Measurements from ENCODE around the gene BRD2. TPM values are rescaled to one million over a fixed set of nuclear protein-coding genes. Genes with fewer than 3 reads are reported as not detected.

BRD2 gene
- total RNA-seq, 6 donors from 2014 or later: 144 to 388 (median 183) TPM

DNA sequence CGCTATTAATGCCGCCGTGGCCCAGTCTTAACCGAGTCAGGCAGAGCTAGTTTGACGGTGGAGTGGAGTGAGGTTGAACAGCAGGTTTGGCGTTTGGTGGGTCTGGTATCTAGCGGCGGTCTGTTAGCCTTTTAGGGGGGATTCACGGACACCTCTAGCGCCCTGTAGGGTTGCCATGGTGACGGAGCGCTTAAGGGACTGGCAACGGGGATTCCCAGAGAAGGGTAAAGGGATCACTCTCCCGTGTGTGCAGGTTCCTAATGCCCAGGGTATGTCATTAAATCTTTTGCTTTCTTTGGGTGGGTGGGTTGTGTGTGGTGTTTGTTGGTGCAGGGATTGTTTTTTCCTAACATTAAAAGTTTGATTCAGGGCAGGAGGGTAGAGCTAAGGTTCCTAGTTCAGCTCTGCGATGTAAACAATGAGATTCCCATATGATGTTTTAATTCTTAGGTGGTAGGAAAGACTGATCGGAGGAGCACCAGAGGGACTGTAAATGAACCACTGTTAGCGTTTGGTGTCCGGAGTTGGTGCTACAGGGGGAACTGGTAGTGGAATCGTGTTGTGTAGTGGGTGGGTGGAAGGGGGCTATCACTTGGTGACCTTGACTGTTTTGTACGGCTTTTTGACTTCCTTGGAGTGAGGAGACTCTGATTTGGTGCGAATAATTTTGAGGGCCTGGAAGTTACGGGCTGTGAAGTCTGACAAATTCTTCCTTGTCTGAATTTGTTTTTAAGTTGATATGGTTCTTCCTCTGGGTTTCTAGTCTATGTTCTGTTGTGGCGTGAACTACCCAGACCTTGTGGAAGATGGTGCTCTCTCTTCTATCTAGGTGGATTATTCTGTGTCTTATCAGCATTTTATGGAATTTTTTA, 5.0 kb downstream of the BRD2 start:
- peaks cover 26 to 42% (median 34%) of the 10 kb centered on the region in 4 donors for H3K4me1 ChIP-seq
- no peak for ATAC-seq (ENCODE audit: low FRiP score in 2 of 2)
- TF ChIP-seq POLR2AphosphoS5 (IDR thresholded peaks at IDR 0.05) (no peak), CTCF (IDR thresholded peaks at IDR 0.05) (no peak), EP300 (IDR thresholded peaks at IDR 0.05) (no peak), POLR2A (IDR thresholded peaks at IDR 0.05) (no peak)
- peak overlapping the region; percentile 53 to 93 (median 77) for H3K4me3 ChIP-seq
- DNase-seq: peak in 1 of 2 donors; percentile 66
- peaks cover 34 to 63% (median 47%) of the 10 kb centered on the region in 4 donors for H3K36me3 ChIP-seq
- 0% methylated on average over 13 to 23 of the region's 23 CpGs for WGBS, 2 donors
- H3K9me3 ChIP-seq: no peaks in the 10 kb centered on the region
- no peaks in the 10 kb centered on the region for H3K27me3 ChIP-seq
- H3K27ac ChIP-seq: peak overlapping the region; percentile 75 to 100 (median 92)

- Histone ChIP-seq H3K4me1 (peaks cover 26 to 42% (median 35%) of the 10 kb centered on the region in 4 donors), H3K27me3 (no peaks in the 10 kb centered on the region), H3K4me3 (peak overlapping the region; percentile 53 to 93 (median 77)), H3K9me3 (no peaks in the 10 kb centered on the region), H3K36me3 (peaks cover 38 to 69% (median 52%) of the 10 kb centered on the region in 4 donors), H3K27ac (peak overlapping the region in 3 of 4 donors; percentile 13 to 100 (median 98))
- 0 to 1% methylated on average over 4 of the region's 4 CpGs for WGBS, 2 donors
- no peak for DNase-seq
- no peak for TF ChIP-seq CTCF (IDR thresholded peaks at IDR 0.05)
- no peak for ATAC-seq (ENCODE audit: low FRiP score in 2 of 2)
Measured at GRCh38 chr6:32974016-32974333, 5.6 kb downstream of the BRD2 start.

GRCh38 chr6:32974541-32975308, 6.3 kb downstream of the BRD2 start:
- WGBS, 2 donors: 6 to 8% methylated on average over 13 to 14 of the region's 14 CpGs
- peaks cover 26 to 42% (median 35%) of the 10 kb centered on the region in 4 donors for H3K4me1 ChIP-seq
- no peak for TF ChIP-seq POLR2A (IDR thresholded peaks at IDR 0.05)
- TF ChIP-seq POLR2AphosphoS5 (IDR thresholded peaks at IDR 0.05): no peak
- TF ChIP-seq CTCF (IDR thresholded peaks at IDR 0.05): no peak
- no peak for TF ChIP-seq EP300 (IDR thresholded peaks at IDR 0.05)
- H3K27ac ChIP-seq: peak overlapping the region in 1 of 4 donors; percentile 98
- no peaks in the 10 kb centered on the region for H3K9me3 ChIP-seq
- peak overlapping the region; percentile 53 to 93 (median 77) for H3K4me3 ChIP-seq
- no peak for ATAC-seq (ENCODE audit: low FRiP score in 2 of 2)
- peaks cover 46 to 76% (median 60%) of the 10 kb centered on the region in 4 donors for H3K36me3 ChIP-seq
- no peaks in the 10 kb centered on the region for H3K27me3 ChIP-seq
- DNase-seq: no peak

DNA sequence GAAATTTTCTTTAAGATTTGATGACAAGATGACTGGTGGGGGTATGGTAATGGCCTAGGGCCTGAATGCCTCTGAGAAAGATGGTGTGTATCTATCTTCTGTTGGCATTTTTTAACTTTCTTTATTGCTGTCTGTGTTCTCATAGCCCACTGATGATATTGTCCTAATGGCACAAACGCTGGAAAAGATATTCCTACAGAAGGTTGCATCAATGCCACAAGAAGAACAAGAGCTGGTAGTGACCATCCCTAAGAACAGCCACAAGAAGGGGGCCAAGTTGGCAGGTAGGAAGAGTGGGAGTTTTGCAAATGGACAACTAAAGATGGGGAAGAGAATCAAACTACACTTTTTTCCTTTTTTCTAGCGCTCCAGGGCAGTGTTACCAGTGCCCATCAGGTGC, 7.5 kb downstream of the BRD2 start:
- no peaks in the 10 kb centered on the region for H3K27me3 ChIP-seq
- ATAC-seq (ENCODE audit: low FRiP score in 2 of 2): no peak
- 57 to 68% methylated on average over 2 of the region's 2 CpGs for WGBS, 2 donors
- no peaks in the 10 kb centered on the region for H3K9me3 ChIP-seq
- peak overlapping the region in 1 of 4 donors; percentile 5 for H3K27ac ChIP-seq
- peaks cover 57 to 88% (median 71%) of the 10 kb centered on the region in 4 donors for H3K36me3 ChIP-seq
- peaks cover 26 to 42% (median 35%) of the 10 kb centered on the region in 4 donors for H3K4me1 ChIP-seq
- no peak for DNase-seq
- peak overlapping the region in 1 of 4 donors; percentile 93 for H3K4me3 ChIP-seq
- TF ChIP-seq POLR2A (IDR thresholded peaks at IDR 0.05) (no peak), EP300 (IDR thresholded peaks at IDR 0.05) (no peak), CTCF (IDR thresholded peaks at IDR 0.05) (no peak), POLR2AphosphoS5 (IDR thresholded peaks at IDR 0.05) (no peak)

All from upper lobe of left lung (tissue), 6 donors.